Liver (tissue), 9 donors: ENCODE results near the gene SORCS2. TPM values are rescaled to one million over a fixed set of nuclear protein-coding genes. Genes with fewer than 3 reads are reported as not detected.
A peak's percentile ranks its signal among the peaks of the same experiment; 100 is the strongest.

Experiments
- DNase-seq: peaks from one replicate; pipeline ENCODE4 v3.0.0-alpha.2; 2017; ENCODE audit warnings: low spot score
- H3K27ac ChIP-seq, 2 donors: one replicate each; pipeline ENCODE4 v1.7.0; 2013; ENCODE audit warnings: inconsistent platforms in 2 of 2, low read length in 2 of 2, control low read depth in 1 of 2, low read depth in 1 of 2, mild to moderate bottlenecking in 1 of 2
- H3K27me3 ChIP-seq, 4 donors: one replicate each; pipeline versions ENCODE4 v1.6.1 to v1.7.0; 2013; ENCODE audit warnings: low read length in 3 of 4, inconsistent platforms in 1 of 4, mild to moderate bottlenecking in 1 of 4, moderate library complexity in 1 of 4; ENCODE audit not compliant: control insufficient read depth in 4 of 4, insufficient read depth in 4 of 4
- H3K36me3 ChIP-seq, 4 donors: one replicate each; pipeline versions ENCODE4 v1.6.1 to v1.7.0; 2013; ENCODE audit warnings: low read length in 3 of 4, mild to moderate bottlenecking in 3 of 4, low read depth in 1 of 4, moderate library complexity in 1 of 4; ENCODE audit not compliant: control insufficient read depth in 4 of 4, insufficient read depth in 3 of 4
- H3K4me1 ChIP-seq, 4 donors: one replicate each; pipeline versions ENCODE4 v1.6.1 to v1.7.0; 2013; ENCODE audit warnings: low read length in 3 of 4, mild to moderate bottlenecking in 3 of 4, moderate library complexity in 1 of 4; ENCODE audit not compliant: control insufficient read depth in 4 of 4, insufficient read depth in 4 of 4
- H3K4me3 ChIP-seq, 3 donors: one replicate each; pipeline versions ENCODE4 v1.6.1 to v1.7.0; 2013; ENCODE audit warnings: low read length in 3 of 3, control low read depth in 1 of 3, low read depth in 1 of 3, mild to moderate bottlenecking in 1 of 3
- H3K9ac ChIP-seq, 2 donors: one replicate each; pipeline ENCODE4 v1.7.0; 2013; ENCODE audit warnings: low read length in 2 of 2, mild to moderate bottlenecking in 2 of 2, moderate library complexity in 2 of 2, control low read depth in 1 of 2, low read depth in 1 of 2
- H3K9me3 ChIP-seq, 4 donors: one replicate each; pipeline versions ENCODE4 v1.6.1 to v1.7.0; 2013; ENCODE audit warnings: low read length in 3 of 4; ENCODE audit not compliant: control insufficient read depth in 4 of 4
- EGR1 ChIP-seq, 2 donors: IDR thresholded peaks; 2 replicates each; pipeline ENCODE4 v1.6.1; 2016 to 2018; ENCODE audit warnings: antibody characterized with exemption in 2 of 2, low read depth in 2 of 2
- FOXA1 ChIP-seq: IDR thresholded peaks from 2 replicates; pipeline ENCODE4 v1.6.1; 2016; ENCODE audit warnings: antibody characterized with exemption
- FOXA2 ChIP-seq: IDR thresholded peaks from 2 replicates; pipeline ENCODE4 v1.6.1; 2016; ENCODE audit warnings: antibody characterized with exemption
- HNF4A ChIP-seq, 2 donors: conservative IDR thresholded peaks; 2 replicates each; pipeline ENCODE4 v1.6.1; 2016; ENCODE audit warnings: antibody characterized with exemption in 2 of 2, mild to moderate bottlenecking in 2 of 2
- HNF4G ChIP-seq: IDR thresholded peaks from 2 replicates; pipeline ENCODE4 v1.6.1; 2016; ENCODE audit warnings: antibody characterized with exemption
- RAD21 ChIP-seq, 2 donors: IDR thresholded peaks; 2 replicates each; pipeline ENCODE4 v1.6.1; 2016; ENCODE audit warnings: antibody characterized with exemption in 2 of 2, mild to moderate bottlenecking in 2 of 2
- RXRA ChIP-seq, 2 donors: IDR thresholded peaks; 2 replicates each; pipeline ENCODE4 v1.6.1; 2017 to 2018; ENCODE audit warnings: antibody characterized with exemption in 2 of 2, mild to moderate bottlenecking in 1 of 2
- SP1 ChIP-seq: IDR thresholded peaks from 2 replicates; pipeline ENCODE4 v1.6.1; 2018; ENCODE audit warnings: antibody characterized with exemption, mild to moderate bottlenecking
- TAF1 ChIP-seq: conservative IDR thresholded peaks from 2 replicates; pipeline ENCODE4 v1.6.1; 2016; ENCODE audit warnings: antibody characterized with exemption, mild to moderate bottlenecking
- YY1 ChIP-seq: IDR thresholded peaks from 2 replicates; pipeline ENCODE4 v1.6.1; 2016; ENCODE audit warnings: antibody characterized with exemption, mild to moderate bottlenecking
- WGBS: extraction: QIAGEN DNeasy Blood & Tissue Kit; methylation state at CpG from one replicate; pipeline ENCODE4 v1.1.7; 2013; 5-methylcytosine and 5-hydroxymethylcytosine counted together
- polyA plus RNA-seq, 2 donors: library from polyadenylated mRNA; stranded (reverse) in 1 of 2; unstranded in 1 of 2; fragments of 200-250 nt in 1 of 2; fragments of >200 nt in 1 of 2; fragmentation: Nextera tagmentation in 1 of 2; extraction: Ambion mirVana in 1 of 2; gene quantifications; one replicate each; pipeline versions ENCODE4 v1.2.1 to v1.2.3, GENCODE V29; 2013 to 2015
- total RNA-seq, 2 donors: library from RNA; depleted of rRNA; stranded (reverse); fragments of >200 nt; gene quantifications; one replicate each; pipeline ENCODE4 v1.2.3, GENCODE V29; 2014
- TF ChIP-seq, protein P1 (sequence below): IDR thresholded peaks from 2 replicates; pipeline ENCODE4 v1.6.1; 2016; ENCODE audit warnings: antibody characterized with exemption
- TF ChIP-seq, protein P2 (sequence below): IDR thresholded peaks from 2 replicates; pipeline ENCODE4 v1.6.1; 2016; ENCODE audit warnings: antibody characterized with exemption
- TF ChIP-seq, protein P3 (sequence below): IDR thresholded peaks from 2 replicates; pipeline ENCODE4 v1.6.1; 2016; ENCODE audit warnings: antibody characterized with exemption, mild to moderate bottlenecking
- TF ChIP-seq, protein P4 (sequence below): fragments of 150-350 bp; IDR thresholded peaks from 2 replicates; pipeline ENCODE4 v1.5.1; 2017; ENCODE audit warnings: improper control_type of control experiment, low read depth, low read length; ENCODE audit not compliant: missing input control
- TF ChIP-seq, protein P5 (sequence below): IDR thresholded peaks from 2 replicates; pipeline ENCODE4 v1.6.1; 2016; ENCODE audit warnings: antibody characterized with exemption
- donor health status: healthy.
- donor health status: healthy.
- donor health status: healthy.
- donor health status: healthy.
- donor health status: healthy.

SORCS2 gene
- total and polyA plus RNA-seq, 4 donors = 0.10 to 1.4 (median 0.92) TPM

- WGBS = 73% methylated on average over 2 of the region's 2 CpGs
Measured at GRCh38 chr4:7663075-7663541, 470.8 kb downstream of the SORCS2 start.

GRCh38 chr4:7664106-7664505, 471.8 kb downstream of the SORCS2 start:
- DNase-seq = no peak
- H3K9ac ChIP-seq = no peak overlapping the region
- H3K27me3 ChIP-seq = no peaks in the 10 kb centered on the region
- no peaks in the 10 kb centered on the region for H3K9me3 ChIP-seq
- WGBS = 92% methylated on average over 20 of the region's 20 CpGs
- peaks cover 0 to 2% (median 0%) of the 10 kb centered on the region in 4 donors for H3K36me3 ChIP-seq
- no peak overlapping the region for H3K4me3 ChIP-seq
- peaks cover 13 to 29% (median 20%) of the 10 kb centered on the region in 4 donors for H3K4me1 ChIP-seq
- no peak overlapping the region for H3K27ac ChIP-seq
- TF ChIP-seq RAD21 (IDR thresholded peaks at IDR 0.05) (no peak), SP1 (no peak), RXRA (IDR thresholded peaks at IDR 0.05) (no peak), FOXA1 (no peak), TAF1 (no peak), YY1 (no peak), HNF4G (no peak), HNF4A (conservative IDR thresholded peaks at IDR 0.05) (no peak), FOXA2 (no peak)
- TF ChIP-seq, protein P1, sequence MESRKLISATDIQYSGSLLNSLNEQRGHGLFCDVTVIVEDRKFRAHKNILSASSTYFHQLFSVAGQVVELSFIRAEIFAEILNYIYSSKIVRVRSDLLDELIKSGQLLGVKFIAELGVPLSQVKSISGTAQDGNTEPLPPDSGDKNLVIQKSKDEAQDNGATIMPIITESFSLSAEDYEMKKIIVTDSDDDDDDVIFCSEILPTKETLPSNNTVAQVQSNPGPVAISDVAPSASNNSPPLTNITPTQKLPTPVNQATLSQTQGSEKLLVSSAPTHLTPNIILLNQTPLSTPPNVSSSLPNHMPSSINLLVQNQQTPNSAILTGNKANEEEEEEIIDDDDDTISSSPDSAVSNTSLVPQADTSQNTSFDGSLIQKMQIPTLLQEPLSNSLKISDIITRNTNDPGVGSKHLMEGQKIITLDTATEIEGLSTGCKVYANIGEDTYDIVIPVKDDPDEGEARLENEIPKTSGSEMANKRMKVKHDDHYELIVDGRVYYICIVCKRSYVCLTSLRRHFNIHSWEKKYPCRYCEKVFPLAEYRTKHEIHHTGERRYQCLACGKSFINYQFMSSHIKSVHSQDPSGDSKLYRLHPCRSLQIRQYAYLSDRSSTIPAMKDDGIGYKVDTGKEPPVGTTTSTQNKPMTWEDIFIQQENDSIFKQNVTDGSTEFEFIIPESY = no peak
- TF ChIP-seq, protein P2, sequence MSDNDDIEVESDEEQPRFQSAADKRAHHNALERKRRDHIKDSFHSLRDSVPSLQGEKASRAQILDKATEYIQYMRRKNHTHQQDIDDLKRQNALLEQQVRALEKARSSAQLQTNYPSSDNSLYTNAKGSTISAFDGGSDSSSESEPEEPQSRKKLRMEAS = no peak
- TF ChIP-seq, protein P3, sequence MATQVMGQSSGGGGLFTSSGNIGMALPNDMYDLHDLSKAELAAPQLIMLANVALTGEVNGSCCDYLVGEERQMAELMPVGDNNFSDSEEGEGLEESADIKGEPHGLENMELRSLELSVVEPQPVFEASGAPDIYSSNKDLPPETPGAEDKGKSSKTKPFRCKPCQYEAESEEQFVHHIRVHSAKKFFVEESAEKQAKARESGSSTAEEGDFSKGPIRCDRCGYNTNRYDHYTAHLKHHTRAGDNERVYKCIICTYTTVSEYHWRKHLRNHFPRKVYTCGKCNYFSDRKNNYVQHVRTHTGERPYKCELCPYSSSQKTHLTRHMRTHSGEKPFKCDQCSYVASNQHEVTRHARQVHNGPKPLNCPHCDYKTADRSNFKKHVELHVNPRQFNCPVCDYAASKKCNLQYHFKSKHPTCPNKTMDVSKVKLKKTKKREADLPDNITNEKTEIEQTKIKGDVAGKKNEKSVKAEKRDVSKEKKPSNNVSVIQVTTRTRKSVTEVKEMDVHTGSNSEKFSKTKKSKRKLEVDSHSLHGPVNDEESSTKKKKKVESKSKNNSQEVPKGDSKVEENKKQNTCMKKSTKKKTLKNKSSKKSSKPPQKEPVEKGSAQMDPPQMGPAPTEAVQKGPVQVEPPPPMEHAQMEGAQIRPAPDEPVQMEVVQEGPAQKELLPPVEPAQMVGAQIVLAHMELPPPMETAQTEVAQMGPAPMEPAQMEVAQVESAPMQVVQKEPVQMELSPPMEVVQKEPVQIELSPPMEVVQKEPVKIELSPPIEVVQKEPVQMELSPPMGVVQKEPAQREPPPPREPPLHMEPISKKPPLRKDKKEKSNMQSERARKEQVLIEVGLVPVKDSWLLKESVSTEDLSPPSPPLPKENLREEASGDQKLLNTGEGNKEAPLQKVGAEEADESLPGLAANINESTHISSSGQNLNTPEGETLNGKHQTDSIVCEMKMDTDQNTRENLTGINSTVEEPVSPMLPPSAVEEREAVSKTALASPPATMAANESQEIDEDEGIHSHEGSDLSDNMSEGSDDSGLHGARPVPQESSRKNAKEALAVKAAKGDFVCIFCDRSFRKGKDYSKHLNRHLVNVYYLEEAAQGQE = no peak
- TF ChIP-seq, protein P4, sequence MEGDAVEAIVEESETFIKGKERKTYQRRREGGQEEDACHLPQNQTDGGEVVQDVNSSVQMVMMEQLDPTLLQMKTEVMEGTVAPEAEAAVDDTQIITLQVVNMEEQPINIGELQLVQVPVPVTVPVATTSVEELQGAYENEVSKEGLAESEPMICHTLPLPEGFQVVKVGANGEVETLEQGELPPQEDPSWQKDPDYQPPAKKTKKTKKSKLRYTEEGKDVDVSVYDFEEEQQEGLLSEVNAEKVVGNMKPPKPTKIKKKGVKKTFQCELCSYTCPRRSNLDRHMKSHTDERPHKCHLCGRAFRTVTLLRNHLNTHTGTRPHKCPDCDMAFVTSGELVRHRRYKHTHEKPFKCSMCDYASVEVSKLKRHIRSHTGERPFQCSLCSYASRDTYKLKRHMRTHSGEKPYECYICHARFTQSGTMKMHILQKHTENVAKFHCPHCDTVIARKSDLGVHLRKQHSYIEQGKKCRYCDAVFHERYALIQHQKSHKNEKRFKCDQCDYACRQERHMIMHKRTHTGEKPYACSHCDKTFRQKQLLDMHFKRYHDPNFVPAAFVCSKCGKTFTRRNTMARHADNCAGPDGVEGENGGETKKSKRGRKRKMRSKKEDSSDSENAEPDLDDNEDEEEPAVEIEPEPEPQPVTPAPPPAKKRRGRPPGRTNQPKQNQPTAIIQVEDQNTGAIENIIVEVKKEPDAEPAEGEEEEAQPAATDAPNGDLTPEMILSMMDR = no peak

More at GRCh38 chr4:7663075-7663541, 470.8 kb downstream of the SORCS2 start:
- no peak for DNase-seq
- peak overlapping the region; percentile 68 to 73 for H3K27ac ChIP-seq
- H3K36me3 ChIP-seq = peaks cover 0 to 2% (median 0%) of the 10 kb centered on the region in 4 donors
- peaks cover 14 to 35% (median 22%) of the 10 kb centered on the region in 4 donors for H3K4me1 ChIP-seq
- H3K27me3 ChIP-seq = no peaks in the 10 kb centered on the region
- no peak overlapping the region for H3K4me3 ChIP-seq
- H3K9ac ChIP-seq = no peak overlapping the region
- no peaks in the 10 kb centered on the region for H3K9me3 ChIP-seq
- TF ChIP-seq FOXA1 (no peak), YY1 (no peak), HNF4G (no peak), EGR1 (IDR thresholded peaks at IDR 0.05; ENCODE audit: low read depth in 2 of 2) (no peak)
- TF ChIP-seq, protein P5, sequence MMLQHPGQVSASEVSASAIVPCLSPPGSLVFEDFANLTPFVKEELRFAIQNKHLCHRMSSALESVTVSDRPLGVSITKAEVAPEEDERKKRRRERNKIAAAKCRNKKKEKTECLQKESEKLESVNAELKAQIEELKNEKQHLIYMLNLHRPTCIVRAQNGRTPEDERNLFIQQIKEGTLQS = no peak
- TF ChIP-seq, protein P1 = no peak
- TF ChIP-seq, protein P3 = no peak
